Activated naive CD8-positive, alpha-beta T cell treated with anti-CD3 and anti-CD28 coated beads, Interleukin-2, amount 50 U/mL, for 16 hours (primary cell): Measurements from ENCODE around the gene PTGFRN.
"Not testable (repeated sequence)": the region's sequence is repeated elsewhere in the genome, so short reads cannot be mapped to it uniquely, and the experiment has no call there.

Source experiments
- DNase-seq: peaks from one replicate; pipeline ENCODE4 v3.0.0-alpha.2; 2020; ENCODE audit warnings: low read depth, low spot score

The PTGFRN gene

GRCh38 chr1:116916002-116916401 is 6.3 kb downstream of the PTGFRN start:
- DNase-seq, result no peak

GRCh38 chr1:116916533-116917445 is 7.1 kb downstream of the PTGFRN start:
- no peak for DNase-seq

- DNase-seq, result no peak
Measured at GRCh38 chr1:116918714-116919357, 9.1 kb downstream of the PTGFRN start.

- no peak for DNase-seq
Measured at GRCh38 chr1:116919802-116920201, 10.1 kb downstream of the PTGFRN start.

- no peak for DNase-seq
Measured at GRCh38 chr1:116920211-116920610, 10.5 kb downstream of the PTGFRN start.

- no peak for DNase-seq
Measured at GRCh38 chr1:116921301-116921885, 11.7 kb downstream of the PTGFRN start.

- DNase-seq, result no peak
Measured at GRCh38 chr1:116921937-116922336, 12.2 kb downstream of the PTGFRN start.

- DNase-seq, result no peak
Measured at GRCh38 chr1:116923421-116923820, 13.7 kb downstream of the PTGFRN start.

- DNase-seq, result no peak
Measured at GRCh38 chr1:116927049-116927798, 17.5 kb downstream of the PTGFRN start.

- no peak for DNase-seq
Measured at GRCh38 chr1:116929961-116930592, 20.4 kb downstream of the PTGFRN start.

GRCh38 chr1:116931016-116931918 is 21.6 kb downstream of the PTGFRN start:
- DNase-seq, result no peak

- no peak for DNase-seq
Measured at GRCh38 chr1:116933606-116934515, 24.1 kb downstream of the PTGFRN start.

- DNase-seq, result no peak
Measured at GRCh38 chr1:116934586-116935207, 25.0 kb downstream of the PTGFRN start.

GRCh38 chr1:116938216-116938615 is 28.5 kb downstream of the PTGFRN start:
- no peak for DNase-seq

GRCh38 chr1:116939780-116940543 is 30.2 kb downstream of the PTGFRN start:
- DNase-seq, result not testable (repeated sequence)

GRCh38 chr1:116940814-116941599 is 31.3 kb downstream of the PTGFRN start:
- DNase-seq, result no peak

- no peak for DNase-seq
Measured at GRCh38 chr1:116941670-116942069, 32.0 kb downstream of the PTGFRN start.
